IMR-90 (cell line): ENCODE results near the gene LAMA4. TPM values are rescaled to one million over a fixed set of nuclear protein-coding genes. Genes with fewer than 3 reads are reported as not detected.

Experiments
- ATAC-seq: fragments of 200-7000 bp; cut with Tn5 transposase; 2 replicates; pipeline ENCODE4 v1.9.1; 2020; ENCODE audit warnings: low read depth, mild to moderate bottlenecking, moderate library complexity
- BruUV-seq: library from RNA; stranded (reverse); fragments of 400-500 nt; replicated peaks from 2 replicates; lab custom pipeline; 2021; lab: Mats Ljungman, UMichigan
- CTCF ChIA-PET: fragments of 300-600 bp; formaldehyde crosslinking; extraction: SDS; loops from one replicate; lab custom pipeline; 2021; ENCODE audit warnings: antibody characterized with exemption; lab: Yijun Ruan, JAX
- POLR2A ChIA-PET: fragments of 300-600 bp; sonication (Branson Sonifier 250); formaldehyde crosslinking; loops from one replicate; lab custom pipeline; 2022; ENCODE audit warnings: antibody characterized with exemption; ENCODE audit not compliant: unreplicated experiment; lab: Charles Lee
- DNase-seq: peaks from one replicate; pipeline ENCODE4 v3.0.0; 2013
- H2AFZ ChIP-seq: replicated peaks from 2 replicates; pipeline ENCODE3; 2013; ENCODE audit warnings: low read length, mild to moderate bottlenecking; ENCODE audit not compliant: poor library complexity
- H2AK5ac ChIP-seq: 2 replicates; pipeline ENCODE4 v1.6.1; 2013; ENCODE audit warnings: low read depth, low read length, inconsistent platforms
- H2AK9ac ChIP-seq: replicated peaks from 2 replicates; pipeline ENCODE3; 2013; ENCODE audit warnings: mild to moderate bottlenecking, low read depth, low read length, moderate library complexity; ENCODE audit not compliant: poor library complexity
- H2BK120ac ChIP-seq: 2 replicates; pipeline ENCODE4 v1.6.1; 2013; ENCODE audit warnings: low read depth, low read length, inconsistent platforms
- H2BK15ac ChIP-seq: 3 replicates; pipeline ENCODE4 v1.6.1; 2013; ENCODE audit warnings: low read depth, low read length, inconsistent platforms
- H2BK20ac ChIP-seq: 2 replicates; pipeline ENCODE4 v1.6.1; 2013; ENCODE audit warnings: low read depth, mild to moderate bottlenecking, inconsistent platforms, low read length, moderate library complexity
- H2BK5ac ChIP-seq: 2 replicates; pipeline ENCODE4 v1.6.1; 2013; ENCODE audit warnings: mild to moderate bottlenecking, low read depth, low read length, inconsistent platforms; ENCODE audit not compliant: poor library complexity, severe bottlenecking
- H3K14ac ChIP-seq: replicated peaks from 2 replicates; pipeline ENCODE4 v1.6.1; 2013; ENCODE audit warnings: low read depth, low read length, inconsistent platforms
- H3K18ac ChIP-seq: 2 replicates; pipeline ENCODE4 v1.6.1; 2013; ENCODE audit warnings: low read depth, low read length, control low read depth
- H3K23ac ChIP-seq: 2 replicates; pipeline ENCODE4 v1.6.1; 2013; ENCODE audit warnings: low read depth, low read length, inconsistent platforms
- H3K27ac ChIP-seq: 2 replicates; pipeline ENCODE4 v1.5.1; 2013; ENCODE audit warnings: mild to moderate bottlenecking, control low read depth, low read length; ENCODE audit not compliant: insufficient read depth
- H3K27me3 ChIP-seq: 2 replicates; pipeline ENCODE4 v1.6.1; 2013; ENCODE audit warnings: low read length; ENCODE audit not compliant: control insufficient read depth, insufficient read depth
- H3K36me3 ChIP-seq: 2 replicates; pipeline ENCODE4 v1.6.1; 2013; ENCODE audit warnings: low read length, mixed read lengths; ENCODE audit not compliant: control insufficient read depth, insufficient read depth
- H3K4ac ChIP-seq: 2 replicates; pipeline ENCODE4 v1.6.1; 2013; ENCODE audit warnings: low read depth, low read length, inconsistent platforms
- H3K4me1 ChIP-seq: 2 replicates; pipeline ENCODE4 v1.6.1; 2013; ENCODE audit warnings: low read length, mixed read lengths; ENCODE audit not compliant: control insufficient read depth, insufficient read depth
- H3K4me2 ChIP-seq: 2 replicates; pipeline ENCODE4 v1.6.1; 2013; ENCODE audit warnings: low read depth, mild to moderate bottlenecking, control low read depth, low read length, moderate library complexity
- H3K4me3 ChIP-seq: 2 replicates; pipeline ENCODE4 v1.5.1; 2013; ENCODE audit warnings: low read depth, mild to moderate bottlenecking, control low read depth, low read length, moderate library complexity; ENCODE audit not compliant: insufficient read depth
- H3K56ac ChIP-seq: 2 replicates; pipeline ENCODE4 v1.6.1; 2013; ENCODE audit warnings: low read length, inconsistent platforms; ENCODE audit not compliant: insufficient read depth; ENCODE audit errors: extremely low read depth
- H3K79me1 ChIP-seq, 2 experiments: 2 replicates each; pipeline ENCODE4 v1.6.1; 2013; ENCODE audit warnings: low read length in 2 of 2, inconsistent platforms in 1 of 2, low read depth in 1 of 2
- H3K9ac ChIP-seq: 2 replicates; pipeline ENCODE4 v1.6.1; 2013; ENCODE audit warnings: low read depth, low read length, control low read depth
- H3K9me1 ChIP-seq: 2 replicates; pipeline ENCODE4 v1.6.1; 2013; ENCODE audit warnings: low read length, inconsistent platforms; ENCODE audit not compliant: insufficient read depth
- H3K9me3 ChIP-seq: 2 replicates; pipeline ENCODE4 v1.6.1; 2013; ENCODE audit warnings: low read length; ENCODE audit not compliant: control insufficient read depth, insufficient read depth
- H4K20me1 ChIP-seq: 2 replicates; pipeline ENCODE4 v1.6.1; 2013; ENCODE audit warnings: low read length, inconsistent platforms; ENCODE audit not compliant: insufficient read depth
- H4K5ac ChIP-seq: 2 replicates; pipeline ENCODE4 v1.6.1; 2013; ENCODE audit warnings: mild to moderate bottlenecking, low read depth, low read length, control low read depth
- H4K8ac ChIP-seq, 2 experiments: 2 replicates each; pipeline ENCODE4 v1.6.1; 2013; ENCODE audit warnings: low read depth in 2 of 2, low read length in 2 of 2, control low read depth in 1 of 2, inconsistent platforms in 1 of 2
- H4K91ac ChIP-seq: 2 replicates; pipeline ENCODE4 v1.6.1; 2013; ENCODE audit warnings: low read depth, low read length, inconsistent platforms; ENCODE audit not compliant: insufficient read depth
- CTCF ChIP-seq: conservative IDR thresholded peaks from 2 replicates; pipeline ENCODE4 v1.5.1; 2012; ENCODE audit warnings: mild to moderate bottlenecking, low read depth, low read length, improper control_type of control experiment
- ELK1 ChIP-seq: fragments of 150-350 bp; IDR thresholded peaks from 2 replicates; pipeline ENCODE4 v1.6.1; 2016; ENCODE audit warnings: low read depth, mild to moderate bottlenecking, low read length, moderate library complexity, borderline replicate concordance
- FOS ChIP-seq: fragments of 150-350 bp; IDR thresholded peaks from 2 replicates; pipeline ENCODE4 v1.6.1; 2016; ENCODE audit warnings: low read depth, low read length
- MAFK ChIP-seq: IDR thresholded peaks from 2 replicates; pipeline ENCODE4 v1.6.1; 2012; ENCODE audit warnings: low read depth, low read length, improper control_type of control experiment
- POLR2A ChIP-seq: IDR thresholded peaks from 2 replicates; pipeline ENCODE4 v1.6.1; 2012; ENCODE audit warnings: mild to moderate bottlenecking, low read depth, low read length
- RAD21 ChIP-seq: IDR thresholded peaks from 2 replicates; pipeline ENCODE4 v1.6.1; 2012; ENCODE audit warnings: low read length, improper control_type of control experiment
- USF2 ChIP-seq: fragments of 150-350 bp; IDR thresholded peaks from 2 replicates; pipeline ENCODE4 v1.6.1; 2017; ENCODE audit warnings: mild to moderate bottlenecking, antibody characterized with exemption, low read length, low read depth
- WGBS, 2 experiments: methylation state at CpG; one replicate each; pipeline versions ENCODE4 v1.1.5 to v1.1.7; 2013; ENCODE audit warnings: missing lambda C conversion rate in 2 of 2; ENCODE audit not compliant: insufficient read length in 1 of 2; ENCODE audit errors: extremely low coverage in 2 of 2; 5-methylcytosine and 5-hydroxymethylcytosine counted together
- dilution Hi-C: fragments of 300-500 bp; cut with HindIII; formaldehyde crosslinking; loops from one replicate; pipeline ENCODE4 v1.14.3; 2018; ENCODE audit warnings: low sequenced_read_pairs; ENCODE audit not compliant: unreplicated experiment
- in situ Hi-C: fragments of 300-500 bp; cut with MboI; formaldehyde crosslinking; loops from 3 replicates; pipeline ENCODE4 v1.14.3; 2019; ENCODE audit warnings: low sequenced_read_pairs, inconsistent platforms, mixed read lengths
- intact Hi-C: fragments of 100-400 bp; cut with micrococcal nuclease; formaldehyde crosslinking; loops from 2 replicates; pipeline ENCODE4 v1.10.0; 2022
- polyA plus RNA-seq, 3 experiments: library from polyadenylated mRNA; depleted of rRNA; stranded (reverse); fragments of >200 nt; gene quantifications; 2 replicates each; pipeline ENCODE4 v1.2.3, GENCODE V29; 2012; ENCODE audit warnings: low replicate concordance in 1 of 3
- total RNA-seq: library from RNA; depleted of rRNA; stranded (reverse); fragments of >200 nt; gene quantifications from 2 replicates; pipeline ENCODE4 v1.2.3, GENCODE V29; 2012

Gene LAMA4
- total and polyA plus RNA-seq, 2 of the 4 experiments (the other 2 are of a cell fraction) = 33.9 to 35.8 TPM

- Histone ChIP-seq H3K36me3 (peaks cover 37% of the 10 kb centered on the region), H3K56ac (no peak overlapping the region), H3K4me3 (no peak overlapping the region), H3K4me1 (peaks cover 3% of the 10 kb centered on the region; the same call in 1 of the 2 replicates), H3K27me3 (no peaks in the 10 kb centered on the region), H3K4me2 (no peak overlapping the region), H3K4ac (no peak overlapping the region), H3K9me1 (peaks cover 5% of the 10 kb centered on the region; the same call in 1 of the 2 replicates), H4K20me1 (no peaks in the 10 kb centered on the region), H2BK15ac (no peak overlapping the region), H3K9me3 (no peaks in the 10 kb centered on the region), H2AK9ac (no peak overlapping the region), H4K5ac (no peak overlapping the region), H3K23ac (no peak overlapping the region), H2BK20ac (no peak overlapping the region), H2AK5ac (no peak overlapping the region), H3K79me1 (no peaks in the 10 kb centered on the region), H2BK120ac (no peak overlapping the region), H4K91ac (no peak overlapping the region), H3K9ac (no peak overlapping the region), H2AFZ (no peak overlapping the region), H2BK5ac (no peak overlapping the region), H3K27ac (no peak overlapping the region), H3K18ac (no peak overlapping the region), H4K8ac (no peak overlapping the region), H3K14ac (no peak overlapping the region)
- no CpG with 5 or more reads among the region's 1 CpG for WGBS, 2 experiments
- ChIA-PET POLR2A (no interaction called here), CTCF (interaction anchor here (1.3 kb wide), 1 partner anchor 134 kb away, joined by 3 read pairs; no protein-coding TSS in a partner anchor)
- in situ Hi-C loops = loop anchor here (5.0 to 25.0 kb wide), 2 partner anchors 130 to 1735 kb away; no protein-coding TSS in a partner anchor
- TF ChIP-seq USF2 = no peak
- TF ChIP-seq CTCF = no peak
- no peak for TF ChIP-seq MAFK
- TF ChIP-seq POLR2A = no peak
- TF ChIP-seq FOS = no peak
- no peak for TF ChIP-seq RAD21
- no peak for TF ChIP-seq ELK1
- ATAC-seq (no peak), DNase-seq (no peak)
- no TSS peak for BruUV-seq
- intact Hi-C loops = no loop called here
- dilution Hi-C loops = no loop called here
Measured at GRCh38 chr6:112177092-112177491, 77.3 kb downstream of the LAMA4 start.
